ENCODE measurements around the gene PIWIL4. TPM values are rescaled to one million over a fixed set of nuclear protein-coding genes. Genes with fewer than 3 reads are reported as not detected.
"Not testable (repeated sequence)": the region's sequence is repeated elsewhere in the genome, so short reads cannot be mapped to it uniquely, and the experiment has no call there.

Gene PIWIL4
- total and polyA plus RNA-seq, 10 donors = 3.5 to 10.3 (median 5.0) TPM

- no peak for TF ChIP-seq POLR2AphosphoS5 (IDR thresholded peaks at IDR 0.05)
- TF ChIP-seq CTCF (IDR thresholded peaks at IDR 0.05 in 8 of 11, conservative IDR thresholded peaks at IDR 0.05 in 3 of 11) = no peak
- no peak for TF ChIP-seq POLR2A (IDR thresholded peaks at IDR 0.05)
- Histone ChIP-seq H3K9me3 (no peaks in the 10 kb centered on the region), H3K36me3 (no peaks in the 10 kb centered on the region), H3K27ac (no peak overlapping the region), H3K4me1 (peaks cover 0 to 18% (median 0%) of the 10 kb centered on the region in 6 donors), H3K4me3 (no peak overlapping the region), H3K27me3 (replicated peaks in 1 of 7) (no peaks in the 10 kb centered on the region)
- 84 to 92% (median 89%) methylated on average over 4 of the region's 4 CpGs for WGBS, 5 donors
- DNase-seq = no peak
- intact Hi-C loops (cut with DNase I; ENCODE audit: low total_unique reads) = no loop called here
These were observed 1.5 kb downstream of the PIWIL4 start for GRCh38 chr11:94568717-94569116.

GRCh38 chr11:94572975-94573374 is 5.8 kb downstream of the PIWIL4 start:
- H3K27ac ChIP-seq; H3K36me3 ChIP-seq; H3K9me3 ChIP-seq; DNase-seq; H3K4me3 ChIP-seq; intact Hi-C loops (cut with DNase I; ENCODE audit: low total_unique reads); H3K27me3 ChIP-seq (replicated peaks in 1 of 7): not testable (repeated sequence)
- 31 to 62% (median 40%) methylated on average over 2 of the region's 2 CpGs for WGBS, 5 donors
- H3K4me1 ChIP-seq = peaks cover 0 to 24% (median 2%) of the 10 kb centered on the region in 6 donors

GRCh38 chr11:94574193-94574961 is 7.2 kb downstream of the PIWIL4 start:
- Histone ChIP-seq H3K4me3 (peak overlapping the region in 1 of 8 donors; percentile 45), H3K36me3 (no peaks in the 10 kb centered on the region), H3K9me3 (no peaks in the 10 kb centered on the region), H3K27ac (peak overlapping the region in 7 of 8 donors; percentile 31 to 84 (median 77)), H3K27me3 (replicated peaks in 1 of 7) (no peaks in the 10 kb centered on the region), H3K4me1 (peaks cover 0 to 24% (median 2%) of the 10 kb centered on the region in 6 donors)
- TF ChIP-seq POLR2A (IDR thresholded peaks at IDR 0.05) (no peak), CTCF (IDR thresholded peaks at IDR 0.05 in 8 of 11, conservative IDR thresholded peaks at IDR 0.05 in 3 of 11) (no peak), POLR2AphosphoS5 (IDR thresholded peaks at IDR 0.05) (no peak)
- intact Hi-C loops (cut with DNase I; ENCODE audit: low total_unique reads) = no loop called here
- whole genome bisulfite sequencing, 5 donors = 37 to 74% (median 66%) methylated on average over 13 of the region's 13 CpGs
- DNase-seq = no peak

- intact Hi-C loops (cut with DNase I; ENCODE audit: low total_unique reads) = no loop called here
- 60 to 83% (median 73%) methylated on average over 5 of the region's 5 CpGs for WGBS, 5 donors
- peaks cover 0 to 25% (median 2%) of the 10 kb centered on the region in 6 donors for H3K4me1 ChIP-seq
- TF ChIP-seq CTCF (IDR thresholded peaks at IDR 0.05 in 8 of 11, conservative IDR thresholded peaks at IDR 0.05 in 3 of 11) (no peak), POLR2A (IDR thresholded peaks at IDR 0.05) (no peak), POLR2AphosphoS5 (IDR thresholded peaks at IDR 0.05) (no peak)
- no peak for DNase-seq
- H3K9me3 ChIP-seq = no peaks in the 10 kb centered on the region
- H3K27me3 ChIP-seq (replicated peaks in 1 of 7) = no peaks in the 10 kb centered on the region
- H3K4me3 ChIP-seq = no peak overlapping the region
- peak overlapping the region in 1 of 8 donors; percentile 81 for H3K27ac ChIP-seq
- no peaks in the 10 kb centered on the region for H3K36me3 ChIP-seq
These were observed 9.1 kb downstream of the PIWIL4 start for GRCh38 chr11:94576306-94576705.

All from spleen (tissue), 11 donors.